ENCODE measurements around the gene NEO1. TPM values are rescaled to one million over a fixed set of nuclear protein-coding genes. Genes with fewer than 3 reads are reported as not detected.
A peak's percentile ranks its signal among the peaks of the same experiment; 100 is the strongest.
"Not testable (repeated sequence)": the region's sequence is repeated elsewhere in the genome, so short reads cannot be mapped to it uniquely, and the experiment has no call there.

Gene NEO1
- total RNA-seq, 1 donor from 2014 or later, result 56.1 TPM

DNA sequence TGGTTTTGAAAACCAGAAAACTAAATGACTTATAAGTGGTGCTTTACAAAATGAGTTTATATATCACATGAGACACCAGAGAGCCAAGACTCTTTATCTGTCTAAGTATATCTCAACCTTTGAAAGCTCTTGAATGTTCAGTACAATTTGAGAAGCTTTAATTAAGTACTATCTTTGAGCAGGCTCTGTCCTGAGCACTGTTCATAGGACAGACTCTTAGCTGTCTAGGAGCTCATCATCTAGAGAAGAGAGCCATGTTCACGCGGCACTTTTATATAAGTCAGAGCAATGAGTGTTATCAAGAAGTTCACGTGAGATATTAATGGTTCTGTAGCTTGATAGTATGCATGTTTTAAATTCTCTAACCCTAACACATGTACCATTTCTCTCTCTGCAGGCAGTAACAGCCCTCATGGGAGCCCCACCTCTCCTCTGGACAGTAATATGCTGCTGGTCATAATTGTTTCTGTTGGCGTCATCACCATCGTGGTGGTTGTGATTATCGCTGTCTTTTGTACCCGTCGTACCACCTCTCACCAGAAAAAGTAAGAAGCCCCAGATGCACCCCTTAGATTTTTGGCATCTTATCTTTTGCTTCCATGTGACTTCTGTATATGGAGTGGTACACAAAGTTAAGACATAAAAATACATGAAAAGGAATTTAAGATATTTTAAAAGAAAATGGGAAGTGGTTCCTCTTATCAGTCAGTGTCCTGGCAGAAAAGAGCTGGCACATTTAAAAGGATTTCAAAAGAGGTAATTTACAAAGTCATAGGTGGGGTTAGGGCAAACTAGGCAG, 230.5 kb downstream of the NEO1 start:
- ATAC-seq (no peak), DNase-seq (ENCODE audit: low spot score) (no peak)
- intact Hi-C loops (cut with DNase I), result no loop called here

DNA sequence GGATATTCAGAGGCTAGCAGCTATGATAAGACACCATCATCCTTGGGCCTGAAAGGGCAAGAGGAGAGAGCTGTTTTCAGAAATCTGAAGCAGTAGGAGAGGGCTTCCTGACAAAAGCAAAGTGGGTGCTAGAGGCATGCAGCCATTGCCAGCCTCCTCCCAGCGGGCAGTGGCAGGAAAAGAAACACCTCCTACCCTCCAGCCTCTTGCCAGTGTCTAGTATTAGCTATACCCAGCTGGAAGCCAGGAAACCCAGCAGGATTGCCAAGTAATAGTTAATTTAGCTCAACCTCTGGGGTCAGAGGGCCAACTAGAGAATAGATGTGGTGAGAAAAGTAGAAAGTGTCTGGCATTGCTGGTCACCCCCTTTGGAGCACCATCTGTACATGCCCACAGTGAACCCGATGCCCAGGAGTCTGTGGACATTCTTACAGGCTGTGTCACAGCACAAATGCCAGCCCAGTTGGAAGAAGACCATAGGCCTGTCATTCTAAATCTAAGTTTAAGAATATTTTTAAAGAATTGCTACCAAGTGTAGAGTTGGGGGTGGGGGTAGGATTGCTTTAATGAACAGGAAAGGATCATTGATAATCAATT, 231.2 kb downstream of the NEO1 start:
- no peak for DNase-seq (ENCODE audit: low spot score)
- no peak for ATAC-seq
- intact Hi-C loops (cut with DNase I), result no loop called here

- ATAC-seq, result no peak
- intact Hi-C loops (cut with DNase I), result no loop called here
- no peak for DNase-seq (ENCODE audit: low spot score)
These were observed 231.9 kb downstream of the NEO1 start for GRCh38 chr15:73284090-73284716.

GRCh38 chr15:73286311-73286710, 234.0 kb downstream of the NEO1 start:
- ATAC-seq (no peak), DNase-seq (ENCODE audit: low spot score) (no peak)
- intact Hi-C loops (cut with DNase I), result no loop called here

DNA sequence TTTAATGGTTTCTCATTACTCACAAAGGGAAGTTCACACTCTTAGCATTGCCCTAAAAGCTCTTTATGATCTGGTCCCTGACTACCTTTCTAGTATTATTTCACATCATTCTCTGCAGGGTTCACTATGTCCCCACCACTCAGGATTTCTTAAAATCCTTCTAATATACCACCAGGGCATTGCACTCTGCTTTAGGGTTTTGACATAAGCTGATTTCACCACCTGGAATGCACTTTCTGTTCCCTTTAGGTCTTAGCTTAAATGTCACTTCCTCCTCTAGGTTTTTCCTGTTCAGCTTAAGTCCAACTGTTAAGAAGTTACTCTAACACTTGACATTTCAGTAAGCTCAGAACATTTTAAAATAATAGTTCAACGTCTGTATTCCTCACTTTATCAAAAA, 234.8 kb downstream of the NEO1 start:
- ATAC-seq (no peak), DNase-seq (ENCODE audit: low spot score) (no peak)
- intact Hi-C loops (cut with DNase I), result no loop called here

- intact Hi-C loops (cut with DNase I), result no loop called here
- DNase-seq (ENCODE audit: low spot score) (no peak), ATAC-seq (no peak)
These were observed 239.2 kb downstream of the NEO1 start for GRCh38 chr15:73291441-73291840.

- ATAC-seq (no peak), DNase-seq (ENCODE audit: low spot score) (no peak)
- intact Hi-C loops (cut with DNase I), result no loop called here
These were observed 241.5 kb downstream of the NEO1 start for GRCh38 chr15:73293773-73294172.

GRCh38 chr15:73295630-73296286, 243.5 kb downstream of the NEO1 start:
- DNase-seq (ENCODE audit: low spot score), result no peak
- ATAC-seq, result no peak
- intact Hi-C loops (cut with DNase I), result no loop called here

GRCh38 chr15:73296609-73297353, 244.5 kb downstream of the NEO1 start:
- ATAC-seq, result no peak
- no peak for DNase-seq (ENCODE audit: low spot score)
- intact Hi-C loops (cut with DNase I), result no loop called here

GRCh38 chr15:73298522-73299245, 246.4 kb downstream of the NEO1 start:
- DNase-seq (ENCODE audit: low spot score) (no peak), ATAC-seq (no peak)
- intact Hi-C loops (cut with DNase I), result no loop called here

GRCh38 chr15:73300286-73300685, 248.0 kb downstream of the NEO1 start:
- intact Hi-C loops (cut with DNase I); DNase-seq (ENCODE audit: low spot score); ATAC-seq: not testable (repeated sequence)

GRCh38 chr15:73303636-73304035, 251.4 kb downstream of the NEO1 start:
- DNase-seq (ENCODE audit: low spot score) (no peak), ATAC-seq (no peak)
- intact Hi-C loops (cut with DNase I), result no loop called here

DNA sequence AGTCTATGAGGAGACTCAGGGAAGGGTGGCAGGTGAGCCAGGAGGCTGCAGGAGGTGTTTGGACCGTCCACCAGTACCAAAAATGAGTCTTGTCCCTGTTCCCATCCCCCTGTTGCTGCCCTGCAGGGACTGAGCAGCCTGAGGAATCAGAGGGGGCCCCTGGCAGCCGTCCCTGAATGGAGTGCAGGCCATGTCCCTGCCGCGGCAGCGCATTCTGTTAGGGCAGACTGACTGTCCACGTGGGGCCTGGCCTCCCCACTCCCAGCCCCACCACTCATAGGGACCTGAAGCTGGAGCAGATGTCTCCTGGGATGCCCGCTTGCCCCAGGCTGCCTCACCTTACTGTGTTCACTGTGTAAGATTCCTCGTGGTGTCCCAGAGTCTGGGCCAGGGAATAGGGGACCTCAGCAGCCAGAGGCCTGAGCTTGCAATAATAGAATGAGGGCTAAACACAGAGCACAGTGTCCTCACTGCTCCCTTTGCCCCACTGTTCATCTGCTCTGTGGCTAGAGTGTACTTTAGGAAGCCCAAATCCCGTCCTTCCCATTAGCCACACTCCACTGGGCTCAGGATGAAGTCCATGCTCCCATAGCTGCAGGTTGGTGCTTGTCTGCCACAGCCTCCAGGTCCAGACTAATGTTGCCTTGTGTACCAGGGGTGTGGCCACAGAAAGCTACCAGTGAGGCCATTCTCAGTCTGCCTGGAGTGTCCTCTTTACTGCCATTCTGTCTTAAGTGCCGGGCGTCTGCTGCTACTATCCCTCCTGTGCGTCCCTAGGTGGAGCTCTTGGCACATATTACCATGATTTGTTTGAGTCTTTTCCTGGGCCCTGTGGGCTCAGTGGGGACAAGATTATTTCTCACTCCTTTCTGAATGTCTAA, 253.3 kb downstream of the NEO1 start:
- no peak for DNase-seq (ENCODE audit: low spot score)
- ATAC-seq, result no peak
- intact Hi-C loops (cut with DNase I), result no loop called here

DNA sequence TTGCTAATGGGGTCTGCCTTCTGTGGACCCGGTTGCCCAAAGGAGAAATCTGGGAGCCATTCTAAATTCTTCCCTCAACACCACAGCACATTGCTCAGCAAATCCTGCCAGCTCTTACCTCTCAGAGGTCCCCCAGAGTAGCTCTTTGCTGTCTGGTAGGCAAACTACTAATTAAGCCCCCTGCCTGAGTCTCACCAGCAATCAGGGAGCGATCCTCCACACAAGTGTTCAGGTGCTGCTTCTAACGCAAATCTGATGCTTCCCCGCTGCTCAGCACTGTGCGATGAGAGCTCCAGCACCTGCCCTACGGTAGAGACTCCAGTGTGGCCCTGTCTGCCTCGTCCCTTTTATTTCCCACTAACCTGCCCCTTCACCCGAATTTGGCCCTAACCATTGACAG, 256.0 kb downstream of the NEO1 start:
- no peak for ATAC-seq
- intact Hi-C loops (cut with DNase I), result no loop called here
- DNase-seq (ENCODE audit: low spot score), result no peak

DNA sequence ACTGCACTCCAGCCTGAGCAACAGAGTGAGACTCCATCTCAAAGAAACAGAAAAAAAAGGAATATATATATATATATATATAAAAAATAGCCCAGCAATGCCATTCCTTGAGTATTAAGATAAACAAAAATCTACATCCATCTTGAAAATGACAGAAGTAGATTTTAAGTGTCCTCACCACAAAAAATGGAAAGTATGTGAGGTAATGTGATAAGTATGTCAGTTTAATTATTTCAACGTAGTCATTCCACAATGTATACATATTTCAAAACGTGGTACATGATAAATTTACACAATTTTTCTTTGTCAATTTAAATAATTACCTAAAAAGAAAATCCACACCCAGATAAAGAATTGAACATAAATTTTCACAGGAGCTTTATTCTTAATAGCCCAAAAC, 261.6 kb downstream of the NEO1 start:
- intact Hi-C loops (cut with DNase I), result no loop called here
- no peak for DNase-seq (ENCODE audit: low spot score)
- no peak for ATAC-seq

GRCh38 chr15:73317651-73318462, 265.6 kb downstream of the NEO1 start:
- peak; percentile 14 for DNase-seq (ENCODE audit: low spot score)
- ATAC-seq, result no peak
- intact Hi-C loops (cut with DNase I), result no loop called here
